Stimulated activated CD4-positive, alpha-beta T cell treated with anti-CD3 and anti-CD28 coated beads, Interleukin-1b, Interleukin-23, amount 100 ng/mL, for 1 hour (primary cell): Measurements from ENCODE around the gene RUNX3.

Experiments used
- DNase-seq, 2 donors: peaks; one replicate each; pipeline ENCODE4 v3.0.0-alpha.2; 2020; ENCODE audit warnings: low read depth in 2 of 2

The RUNX3 gene

DNA sequence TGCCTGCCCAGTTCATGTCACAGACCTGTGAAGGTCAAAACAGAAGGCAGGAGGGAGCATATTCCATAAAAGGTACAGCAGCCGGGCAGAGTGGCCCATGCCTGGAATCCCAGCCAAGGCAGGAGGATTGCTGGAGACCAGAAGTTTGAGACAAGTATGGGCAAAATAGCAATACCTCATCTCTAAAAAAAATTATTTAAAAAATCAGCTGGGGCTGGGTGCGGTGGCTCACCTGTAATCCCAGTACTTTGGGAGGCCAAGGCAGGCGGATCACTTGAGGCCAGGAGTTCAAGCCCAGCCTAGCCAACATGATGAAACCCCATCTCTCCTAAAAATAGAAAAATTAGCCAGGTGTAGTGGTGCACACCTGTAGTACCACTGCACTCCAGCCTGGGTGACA, 64.5 kb downstream of the RUNX3 start:
- no peak for DNase-seq

DNA sequence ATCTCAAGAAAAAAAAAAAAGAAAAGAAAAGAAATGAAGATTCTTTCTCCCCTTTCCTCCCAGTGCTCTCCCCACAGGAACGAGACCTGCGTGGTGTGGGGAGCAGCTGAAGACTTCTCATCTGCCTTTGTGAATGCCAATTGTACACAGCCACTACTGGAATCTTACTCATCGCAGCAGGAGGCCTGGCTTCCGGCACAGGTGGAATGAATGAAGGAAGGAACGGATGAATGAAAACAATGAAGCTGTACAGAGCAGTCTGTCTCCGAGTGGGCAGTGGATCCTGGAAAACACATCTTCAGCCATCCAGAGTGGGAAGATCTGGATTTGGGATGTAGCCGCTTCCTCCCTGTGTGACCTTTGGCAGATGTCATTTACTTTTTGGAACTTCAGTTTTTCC, 64.9 kb downstream of the RUNX3 start:
- no peak for DNase-seq

DNA sequence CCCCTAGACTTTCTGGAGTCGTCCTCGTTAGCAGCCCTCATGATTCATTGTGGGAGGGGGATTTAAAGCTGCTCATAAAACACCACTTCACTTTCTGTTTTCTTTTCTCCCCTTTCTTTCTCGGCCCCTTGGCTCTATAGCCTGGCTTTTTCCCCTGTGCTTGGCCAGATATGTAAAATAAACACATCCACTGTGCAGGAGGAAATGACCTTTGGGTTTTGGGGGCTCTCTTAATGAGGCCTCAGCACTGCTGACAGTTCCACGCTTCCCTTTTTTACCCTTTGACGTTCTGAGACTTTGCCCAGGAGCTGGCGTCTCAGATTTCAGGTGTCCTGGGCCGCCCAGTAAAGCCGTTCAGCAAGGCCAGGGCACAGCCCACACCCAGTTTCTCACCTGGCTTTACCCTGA, 65.7 kb downstream of the RUNX3 start:
- DNase-seq = no peak

DNA sequence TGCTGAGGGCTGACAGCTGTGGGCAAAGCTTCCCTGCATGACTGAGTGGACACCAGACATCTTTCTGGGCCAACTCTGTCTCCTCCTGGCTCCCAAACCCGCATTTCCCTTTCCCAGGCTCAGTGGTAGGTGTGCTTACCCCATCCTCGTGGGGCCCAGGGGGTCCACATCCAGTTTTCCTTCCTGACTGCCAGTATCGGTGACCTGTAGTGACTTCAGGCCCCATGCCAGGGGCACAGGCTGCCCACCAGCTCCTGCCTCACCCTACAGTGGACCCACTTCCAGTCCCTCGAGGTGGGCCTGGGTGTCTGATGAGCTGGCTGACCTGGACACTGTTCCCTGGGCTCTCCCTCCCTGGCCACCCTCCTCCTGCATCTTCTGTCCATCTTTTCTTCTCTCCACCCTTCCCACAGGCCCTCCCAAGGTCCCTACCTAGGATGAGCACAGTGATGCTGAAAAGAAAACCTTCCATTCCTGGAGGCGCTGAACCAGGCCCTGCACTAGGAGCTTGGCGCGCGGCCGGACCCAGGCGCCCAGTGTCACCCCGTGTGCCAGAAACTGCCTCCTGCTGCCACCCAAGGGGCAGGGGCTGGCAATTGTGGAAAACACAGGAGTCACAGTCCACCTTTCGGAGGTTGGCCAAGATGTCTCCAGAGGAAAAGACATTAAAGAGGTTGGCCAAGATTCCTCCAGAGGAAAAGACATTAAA, 67.1 kb downstream of the RUNX3 start:
- DNase-seq = no peak

DNA sequence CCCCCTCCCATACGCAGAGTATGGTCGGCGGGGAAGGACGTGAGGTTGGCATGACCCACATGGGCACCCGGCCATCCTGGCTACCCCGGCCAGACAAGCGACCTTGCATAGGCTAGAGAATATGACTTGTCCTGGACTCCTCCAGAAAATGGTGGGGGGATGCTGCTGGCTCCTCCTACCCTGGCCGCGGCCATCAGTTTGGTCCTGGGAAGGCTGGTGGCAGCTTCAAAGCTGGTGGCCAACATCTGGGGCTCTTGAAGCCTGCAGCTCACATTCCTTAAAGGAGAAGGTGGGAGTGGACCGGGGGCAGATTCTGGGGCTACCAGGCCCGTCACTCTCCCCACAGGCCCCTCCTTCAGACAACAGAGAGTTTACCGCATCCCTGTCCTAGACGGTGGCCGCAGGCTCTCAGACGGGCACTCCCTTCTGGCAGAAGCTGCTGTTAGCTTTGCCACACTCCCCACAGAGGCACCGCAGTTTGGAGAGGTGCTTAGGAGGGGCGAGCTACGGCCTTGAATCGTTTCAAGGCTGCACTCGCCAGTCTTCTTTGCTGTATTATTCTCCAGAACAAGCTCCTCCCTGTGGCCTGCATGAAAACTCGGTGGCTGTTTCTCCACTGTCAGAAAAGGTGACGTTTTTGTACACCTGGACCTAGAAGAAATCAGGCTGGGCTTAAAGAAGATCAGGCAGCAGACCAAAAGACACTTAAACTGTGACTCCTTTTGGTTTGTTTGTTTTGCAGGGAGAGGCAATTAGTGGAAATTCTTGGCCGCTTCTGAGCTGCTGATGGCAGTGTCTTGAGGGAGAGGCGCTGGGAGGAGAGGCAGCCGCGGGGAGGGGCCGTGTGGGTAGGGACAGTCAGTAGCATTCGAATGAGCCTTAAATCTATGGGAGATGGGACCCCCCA, 68.0 kb downstream of the RUNX3 start:
- DNase-seq = no peak

DNA sequence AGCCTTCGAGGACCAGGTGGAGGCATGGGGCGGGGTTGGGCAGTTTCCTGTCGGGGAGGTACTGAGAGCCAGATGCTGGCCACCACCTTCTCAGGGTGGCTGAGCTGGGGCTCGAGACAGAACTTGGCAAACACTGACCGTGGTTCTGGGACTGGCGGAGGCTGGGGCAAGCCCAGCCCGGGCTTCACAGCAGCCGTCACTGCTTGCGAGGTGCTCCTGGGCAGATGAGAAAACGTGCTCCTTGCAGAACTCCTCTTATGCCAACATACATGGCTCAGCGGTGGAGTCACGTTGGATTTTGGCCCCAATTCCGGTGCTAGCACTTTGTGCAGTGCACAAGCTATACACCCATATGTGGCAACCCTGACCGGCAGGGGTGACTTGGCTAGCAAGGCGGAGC, 69.2 kb downstream of the RUNX3 start:
- DNase-seq = no peak

DNA sequence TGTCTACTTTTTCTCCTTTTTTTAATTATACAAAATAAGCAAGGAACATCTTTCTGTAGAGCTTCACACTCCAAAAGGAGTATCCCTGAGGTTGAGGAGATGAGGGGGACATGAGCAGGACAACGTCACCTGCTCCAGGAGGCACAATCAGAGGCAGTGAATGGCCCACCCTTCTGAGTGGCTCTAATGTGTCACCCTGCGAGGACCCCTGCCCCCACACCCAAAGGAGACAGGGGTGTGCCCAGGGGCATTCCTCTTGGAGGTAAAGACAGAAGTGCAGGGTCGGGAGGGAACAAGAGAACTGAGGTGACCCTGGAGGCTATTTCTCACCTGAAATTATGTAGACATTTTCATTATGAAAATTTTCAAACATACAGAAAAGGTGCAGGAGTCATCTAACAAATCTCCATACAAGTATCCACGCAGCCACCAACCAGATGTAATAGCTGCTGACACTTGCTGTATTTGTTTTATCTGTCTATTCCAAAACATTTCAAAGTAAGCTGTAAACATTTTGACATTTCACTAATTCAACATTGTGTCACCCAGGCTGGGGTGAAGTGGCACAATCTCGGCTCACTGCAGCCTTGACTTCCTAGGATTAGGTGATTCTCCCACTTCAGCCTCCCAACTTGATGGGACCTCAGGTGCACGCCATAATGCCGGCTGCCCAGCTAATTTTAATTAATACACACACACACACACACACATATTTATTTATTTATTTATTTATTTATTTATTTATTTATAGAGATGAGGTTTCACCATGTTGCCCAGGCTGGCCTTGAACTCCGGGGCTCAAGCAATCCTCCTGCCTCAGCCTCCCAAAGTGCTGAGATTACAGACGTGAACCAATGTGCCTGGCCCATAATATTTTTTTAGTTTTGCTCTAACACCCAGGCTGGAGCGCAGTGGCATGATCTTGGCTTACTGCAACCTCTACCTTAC, 70.7 kb downstream of the RUNX3 start:
- no peak for DNase-seq

DNA sequence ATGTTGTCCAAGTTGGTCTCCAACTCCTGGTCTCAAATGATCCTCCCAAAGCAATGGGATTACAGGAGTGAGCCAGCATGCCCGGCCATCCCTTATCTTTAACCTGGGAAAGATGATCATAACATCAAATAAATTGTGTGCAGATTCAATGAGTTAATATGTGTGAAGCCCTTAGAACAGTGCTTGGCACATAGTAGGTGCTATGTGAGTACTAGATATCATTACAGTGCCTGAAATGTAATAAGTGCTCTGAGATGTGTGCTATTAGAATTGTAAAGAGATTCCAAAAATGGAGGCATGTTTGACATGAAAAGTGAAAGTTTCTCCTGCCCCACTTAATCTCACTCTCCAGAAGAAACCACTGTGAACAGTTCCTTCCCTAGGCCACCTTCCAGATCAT, 71.8 kb downstream of the RUNX3 start:
- DNase-seq = no peak

DNA sequence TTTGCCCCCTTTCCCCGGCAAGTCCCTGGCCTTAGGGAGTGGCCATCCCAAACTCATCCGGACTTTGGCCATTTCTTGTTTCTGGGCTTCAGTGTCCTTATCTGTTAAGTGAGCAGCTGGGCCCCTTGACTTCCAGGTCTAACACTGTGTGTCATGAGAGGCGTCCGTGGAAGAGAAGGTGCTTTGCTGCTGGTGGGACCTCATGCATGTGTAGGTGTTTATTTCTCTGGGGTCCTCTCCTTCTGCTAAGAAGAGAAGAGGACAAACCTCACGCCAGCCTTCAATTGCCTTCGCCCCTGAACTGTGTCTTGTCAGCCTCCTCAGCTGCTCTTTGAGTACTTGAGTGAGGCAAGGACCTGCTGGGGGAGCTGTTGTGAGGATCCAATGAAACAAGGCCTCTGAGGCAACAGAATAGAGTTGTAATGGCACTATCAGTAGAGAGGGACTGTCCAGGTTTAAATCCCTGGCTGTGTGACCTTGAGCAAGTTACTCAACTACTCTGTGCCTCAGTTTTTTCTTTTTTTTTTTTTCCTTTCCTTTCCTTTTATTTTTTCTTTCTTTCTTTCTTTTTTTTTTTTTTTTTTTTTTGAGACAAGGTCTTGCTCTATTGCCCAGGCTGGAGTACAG, 72.5 kb downstream of the RUNX3 start:
- DNase-seq = no peak

DNA sequence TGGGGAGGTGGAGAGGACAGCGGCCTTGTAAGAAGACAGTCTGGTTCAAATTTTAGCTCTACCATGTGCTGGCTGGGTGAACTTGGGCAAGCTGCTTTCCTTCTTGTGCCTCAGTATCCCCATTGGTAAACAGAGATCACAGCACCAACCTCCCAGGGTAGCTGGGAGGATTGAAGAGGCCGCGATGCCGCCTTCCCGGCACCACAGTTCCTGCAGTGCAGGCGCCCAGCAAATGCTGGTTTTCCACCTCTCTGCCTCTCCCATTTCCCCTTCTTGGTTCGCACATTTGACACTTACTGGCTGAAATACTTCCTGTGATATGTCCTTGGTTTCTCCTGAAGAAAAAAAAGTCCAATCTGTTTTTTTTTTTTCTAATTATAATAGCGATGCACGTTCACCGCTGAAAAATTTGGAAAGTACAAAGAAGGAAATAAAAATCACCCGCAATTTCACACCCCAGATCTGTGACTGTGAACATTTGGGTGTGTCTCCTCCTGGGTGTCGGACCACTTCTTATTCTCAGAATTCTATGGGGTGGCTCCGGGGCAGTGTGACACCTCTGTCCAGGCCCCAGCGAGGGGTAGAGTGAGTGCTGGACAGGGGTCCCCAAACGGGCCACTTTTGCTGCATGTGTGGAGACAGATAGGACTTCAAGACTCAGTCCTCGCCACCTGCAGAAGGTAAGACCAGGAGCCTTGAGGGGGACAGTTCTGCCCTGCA, 73.1 kb downstream of the RUNX3 start:
- no peak for DNase-seq

DNA sequence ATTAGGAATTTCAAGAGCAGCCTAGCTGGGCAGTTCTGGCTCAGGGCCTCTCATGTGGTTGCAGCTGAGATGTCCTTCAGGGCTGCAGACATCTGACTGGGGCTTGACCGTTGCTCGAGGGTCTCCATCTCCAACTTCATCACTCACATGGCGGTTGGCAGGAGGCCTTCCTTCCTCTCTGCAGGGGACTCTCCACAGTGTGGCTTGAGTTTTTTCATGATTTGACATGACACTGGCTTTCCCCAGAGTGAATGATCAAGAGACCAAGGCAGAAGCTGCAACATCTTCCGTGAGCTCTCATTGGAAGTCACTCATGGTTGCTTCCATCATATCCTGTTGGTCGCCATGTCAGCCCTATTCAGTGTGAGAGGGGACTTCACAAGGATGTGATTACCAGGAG, 74.6 kb downstream of the RUNX3 start:
- no peak for DNase-seq

DNA sequence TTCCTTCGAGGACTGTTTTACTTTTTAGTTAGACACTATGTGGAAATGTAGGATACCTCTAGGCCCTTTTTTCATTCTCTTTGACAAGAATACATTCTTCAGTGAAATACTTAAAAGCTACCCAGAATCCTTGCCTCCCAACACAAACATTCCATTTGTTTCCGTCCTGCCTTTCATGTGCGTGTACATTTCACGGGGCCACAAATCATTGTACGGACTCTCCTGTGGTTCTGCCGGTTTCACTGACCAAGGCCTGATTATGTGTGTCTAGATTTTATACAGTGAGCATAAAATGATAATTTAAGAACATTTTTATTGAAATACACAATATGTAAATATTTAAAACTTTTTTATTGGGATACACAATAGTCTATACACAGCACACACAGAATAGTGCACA, 76.4 kb downstream of the RUNX3 start:
- no peak for DNase-seq

DNA sequence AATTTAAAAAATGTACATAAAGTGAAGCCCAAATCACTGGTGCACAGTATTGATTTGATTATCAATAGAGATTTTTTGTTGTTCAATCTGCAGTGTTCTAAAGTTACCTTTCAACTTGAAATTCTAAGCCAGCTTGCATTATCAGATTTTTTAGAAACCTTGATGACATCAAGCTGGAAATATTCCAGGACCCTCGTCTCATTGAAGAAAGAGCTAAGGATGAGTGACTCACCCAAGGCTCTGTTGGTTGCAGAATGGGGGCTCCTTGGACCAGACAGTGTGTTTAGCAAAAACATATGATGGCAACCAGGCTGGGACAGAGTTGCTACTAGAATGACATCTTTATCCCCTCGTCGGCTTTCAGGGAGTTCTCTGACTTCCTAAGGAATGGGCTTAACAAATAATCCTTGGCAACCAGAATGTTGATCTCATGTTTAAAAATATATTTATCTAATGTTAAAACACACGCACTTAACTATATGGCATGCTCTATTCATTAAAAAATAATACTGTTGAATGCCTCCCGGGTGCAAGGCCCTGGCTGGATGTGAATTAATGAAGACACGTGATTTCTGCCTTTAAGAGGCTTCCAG, 79.7 kb downstream of the RUNX3 start:
- no peak for DNase-seq

DNA sequence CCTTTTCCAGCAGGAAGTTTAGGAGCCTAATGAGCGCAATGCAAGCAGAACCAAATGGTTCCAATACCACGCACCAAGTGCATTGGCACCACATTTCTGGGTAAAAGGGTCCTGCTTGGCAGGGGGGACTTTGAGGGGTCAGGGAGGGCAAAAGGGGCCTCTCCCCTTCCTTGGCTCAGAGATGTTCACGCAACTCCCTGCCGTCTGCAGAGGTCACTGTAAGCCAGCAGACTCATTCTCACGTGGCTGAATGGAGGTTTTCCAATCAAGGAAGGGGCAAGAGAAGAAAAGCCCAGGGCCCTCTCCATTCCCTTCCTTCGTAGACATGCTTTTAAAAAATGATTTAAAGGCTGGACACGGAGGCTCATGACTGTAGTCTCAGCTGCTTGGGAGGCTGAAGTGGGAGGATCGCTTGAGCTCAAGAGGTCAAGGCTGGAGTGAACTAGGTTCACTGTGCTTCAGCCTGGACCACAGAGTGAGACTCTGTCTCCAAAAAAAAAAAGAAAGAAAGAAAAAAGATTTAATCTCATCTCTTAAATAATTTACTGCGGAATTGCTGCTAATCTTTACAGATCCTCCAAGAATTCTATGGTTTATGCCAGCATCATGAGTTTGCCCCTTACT, 80.3 kb downstream of the RUNX3 start:
- no peak for DNase-seq
